ENCODE measurements around the gene HSF4.

HSF4 gene

GRCh38 chr16:67186550-67186950 is 22.0 kb downstream of the HSF4 start:
- FAIRE-seq, result no peak

GRCh38 chr16:67187175-67187890 is 22.8 kb downstream of the HSF4 start:
- no peak for FAIRE-seq

GRCh38 chr16:67188323-67188722 is 23.8 kb downstream of the HSF4 start:
- FAIRE-seq, result no peak

- no peak for FAIRE-seq
Measured at GRCh38 chr16:67188798-67189197, 24.3 kb downstream of the HSF4 start.

- no peak for FAIRE-seq
Measured at GRCh38 chr16:67190041-67190440, 25.5 kb downstream of the HSF4 start, which contains the start of gene EXOC3L1. TSS of gene EXOC3L1 (minus strand) at chr16:67190136. CDS start at chr16:67189676, 460 bp downstream.

GRCh38 chr16:67190448-67191399 is 26.2 kb downstream of the HSF4 start:
- no peak for FAIRE-seq

- no peak for FAIRE-seq
Measured at GRCh38 chr16:67191411-67191994, 27.0 kb downstream of the HSF4 start.

GRCh38 chr16:67191995-67192681 is 27.6 kb downstream of the HSF4 start, which contains the start of gene E2F4:
TSS of gene E2F4 (plus strand) at chr16:67192155. CDS start at chr16:67192228, 73 bp downstream.
- FAIRE-seq, result no peak

- no peak for FAIRE-seq
Measured at GRCh38 chr16:67192781-67193361, 28.3 kb downstream of the HSF4 start.

GRCh38 chr16:67193536-67193935 is 29.0 kb downstream of the HSF4 start:
- FAIRE-seq, result no peak

GRCh38 chr16:67194260-67194659 is 29.7 kb downstream of the HSF4 start:
- no peak for FAIRE-seq

GRCh38 chr16:67195676-67196075 is 31.1 kb downstream of the HSF4 start:
- no peak for FAIRE-seq

- FAIRE-seq, result no peak
Measured at GRCh38 chr16:67196881-67197280, 32.3 kb downstream of the HSF4 start.

- FAIRE-seq, result no peak
Measured at GRCh38 chr16:67197704-67198103, 33.2 kb downstream of the HSF4 start.

GRCh38 chr16:67198238-67198734 is 33.7 kb downstream of the HSF4 start:
- no peak for FAIRE-seq

- no peak for FAIRE-seq
Measured at GRCh38 chr16:67199011-67199807, 34.7 kb downstream of the HSF4 start, which contains the start of gene ELMO3. TSS of gene ELMO3 (plus strand) at chr16:67199131. CDS start at chr16:67199327, 196 bp downstream.

GRCh38 chr16:67199808-67200198 is 35.3 kb downstream of the HSF4 start:
- no peak for FAIRE-seq

- FAIRE-seq, result no peak
Measured at GRCh38 chr16:67200491-67200890, 35.9 kb downstream of the HSF4 start.

- no peak for FAIRE-seq
Measured at GRCh38 chr16:67201411-67202345, 37.1 kb downstream of the HSF4 start.

- FAIRE-seq, result no peak
Measured at GRCh38 chr16:67202426-67202825, 37.9 kb downstream of the HSF4 start.
